ENCODE results near the gene STMN1.

STMN1 gene

GRCh38 chr1:25891606-25892005 is 14.6 kb downstream of the STMN1 start:
- TF ChIP-seq ZNF274 (IDR thresholded peaks at IDR 0.05; ENCODE audit: low read depth, low read length), result no peak
- H3K4me3 ChIP-seq (ENCODE audit: low read length), result no peak overlapping the region

GRCh38 chr1:25890239-25891034 is 15.8 kb downstream of the STMN1 start:
- TF ChIP-seq ZNF274 (IDR thresholded peaks at IDR 0.05; ENCODE audit: low read depth, low read length), result no peak

GRCh38 chr1:25889470-25889869 is 16.7 kb downstream of the STMN1 start:
- H3K4me3 ChIP-seq (ENCODE audit: low read length), result no peak overlapping the region
- no peak for TF ChIP-seq ZNF274 (IDR thresholded peaks at IDR 0.05; ENCODE audit: low read depth, low read length)

More at GRCh38 chr1:25890239-25891034, 15.8 kb downstream of the STMN1 start:
- H3K4me3 ChIP-seq (ENCODE audit: low read length), result no peak overlapping the region

GRCh38 chr1:25888426-25888987 is 17.7 kb downstream of the STMN1 start:
- no peak overlapping the region for H3K4me3 ChIP-seq (ENCODE audit: low read length)
- no peak for TF ChIP-seq ZNF274 (IDR thresholded peaks at IDR 0.05; ENCODE audit: low read depth, low read length)

- no peak for TF ChIP-seq ZNF274 (IDR thresholded peaks at IDR 0.05; ENCODE audit: low read depth, low read length)
Observed at GRCh38 chr1:25885602-25886001, 20.6 kb downstream of the STMN1 start.

GRCh38 chr1:25881266-25881665 is 25.0 kb downstream of the STMN1 start:
- no peak overlapping the region for H3K4me3 ChIP-seq (ENCODE audit: low read length)
- TF ChIP-seq ZNF274 (IDR thresholded peaks at IDR 0.05; ENCODE audit: low read depth, low read length), result no peak

More at GRCh38 chr1:25885602-25886001, 20.6 kb downstream of the STMN1 start:
- no peak overlapping the region for H3K4me3 ChIP-seq (ENCODE audit: low read length)

- TF ChIP-seq ZNF274 (IDR thresholded peaks at IDR 0.05; ENCODE audit: low read depth, low read length), result no peak
- H3K4me3 ChIP-seq (ENCODE audit: low read length), result no peak overlapping the region
Observed at GRCh38 chr1:25880518-25880917, 25.7 kb downstream of the STMN1 start.

GRCh38 chr1:25879675-25880074 is 26.5 kb downstream of the STMN1 start:
- no peak for TF ChIP-seq ZNF274 (IDR thresholded peaks at IDR 0.05; ENCODE audit: low read depth, low read length)
- H3K4me3 ChIP-seq (ENCODE audit: low read length), result no peak overlapping the region

- no peak for TF ChIP-seq ZNF274 (IDR thresholded peaks at IDR 0.05; ENCODE audit: low read depth, low read length)
- no peak overlapping the region for H3K4me3 ChIP-seq (ENCODE audit: low read length)
Observed at GRCh38 chr1:25878690-25879089, 27.5 kb downstream of the STMN1 start.

GRCh38 chr1:25877155-25877554 is 29.1 kb downstream of the STMN1 start:
- H3K4me3 ChIP-seq (ENCODE audit: low read length), result no peak overlapping the region
- TF ChIP-seq ZNF274 (IDR thresholded peaks at IDR 0.05; ENCODE audit: low read depth, low read length), result no peak

- no peak for TF ChIP-seq ZNF274 (IDR thresholded peaks at IDR 0.05; ENCODE audit: low read depth, low read length)
- H3K4me3 ChIP-seq (ENCODE audit: low read length), result no peak overlapping the region
Observed at GRCh38 chr1:25876693-25877077, 29.5 kb downstream of the STMN1 start.

GRCh38 chr1:25875856-25876692 is 30.1 kb downstream of the STMN1 start:
- peak overlapping the region; percentile 65; the same call in 1 of the 2 replicates for H3K4me3 ChIP-seq (ENCODE audit: low read length)
- no peak for TF ChIP-seq ZNF274 (IDR thresholded peaks at IDR 0.05; ENCODE audit: low read depth, low read length)

- H3K4me3 ChIP-seq (ENCODE audit: low read length), result peak within 1 kb of the TSS; percentile 65; the same call in 1 of the 2 replicates
- TF ChIP-seq ZNF274 (IDR thresholded peaks at IDR 0.05; ENCODE audit: low read depth, low read length), result no peak
Observed at GRCh38 chr1:25875154-25875855, 30.9 kb downstream of the STMN1 start, which contains the start of gene PAQR7. PAQR7 (minus strand) TSS chr1:25875708; CDS start chr1:25863839, 11,869 bp downstream.
